Lung microvascular endothelial cell (primary cell): ENCODE results near the gene CMC1. TPM values are rescaled to one million over a fixed set of nuclear protein-coding genes. Genes with fewer than 3 reads are reported as not detected.
"Not testable (repeated sequence)": the region's sequence is repeated elsewhere in the genome, so short reads cannot be mapped to it uniquely, and the experiment has no call there.

Source experiments
- DNase-seq, 2 donors: peaks; one replicate each; pipeline versions ENCODE4 v3.0.0 to v3.0.0-alpha.2; 2010; ENCODE audit warnings: low read depth in 2 of 2
- total RNA-seq: library from RNA; depleted of rRNA; stranded (reverse); fragments of >200 nt; gene quantifications from 2 replicates; pipeline ENCODE4 v1.2.1, GENCODE V29; 2014

Gene CMC1, protein sequence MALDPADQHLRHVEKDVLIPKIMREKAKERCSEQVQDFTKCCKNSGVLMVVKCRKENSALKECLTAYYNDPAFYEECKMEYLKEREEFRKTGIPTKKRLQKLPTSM
- total RNA-seq: 3.1 and 5.4 TPM in 2 replicates

DNA sequence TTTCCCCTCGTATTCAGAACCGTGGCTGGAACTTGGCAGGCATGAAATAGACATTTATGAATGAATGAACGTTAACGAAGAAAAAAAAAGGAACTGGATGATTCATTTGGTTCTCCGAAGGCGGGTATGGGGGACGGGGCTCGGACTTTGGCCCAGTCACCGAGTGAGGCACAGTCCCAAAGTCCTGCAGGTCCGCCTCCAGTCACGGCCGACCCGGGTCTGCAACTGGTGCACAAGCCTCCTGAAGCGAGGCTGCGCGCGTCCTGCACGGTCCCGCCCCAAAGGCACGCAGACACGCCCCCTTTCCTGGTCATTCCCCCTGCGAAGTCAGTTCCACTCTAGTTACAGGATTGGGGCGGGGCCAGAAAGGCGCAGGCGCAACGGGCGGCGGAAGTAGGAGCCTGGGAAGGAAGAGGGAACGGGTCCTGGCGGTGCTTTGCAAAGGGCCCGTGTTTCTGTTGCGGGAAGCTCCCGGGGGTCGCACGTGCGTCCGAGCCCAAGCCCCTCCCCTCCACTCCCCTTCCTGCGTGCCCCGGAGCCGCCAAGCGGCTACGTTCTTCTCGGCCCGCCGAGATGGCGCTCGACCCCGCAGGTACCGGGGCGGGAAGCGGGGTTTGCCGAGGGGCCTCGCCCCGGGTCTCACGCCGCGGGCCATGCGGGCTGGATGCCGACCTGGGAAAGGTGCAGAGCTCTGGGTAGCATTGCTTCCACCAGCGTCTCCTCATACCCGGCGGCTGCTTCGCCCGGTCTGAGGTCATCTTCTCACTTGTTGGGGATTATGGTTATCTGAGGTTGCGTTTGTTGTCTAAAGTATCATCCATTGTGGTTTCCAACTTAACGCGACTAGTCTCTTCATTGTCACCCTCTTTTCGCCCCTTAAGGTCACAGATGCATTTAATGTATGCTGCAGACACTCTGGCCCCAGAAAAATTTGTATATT, at the start of gene CMC1:
TSS of gene CMC1 (plus strand) at position 399 of the 940 bp plus-strand sequence. CDS start at position 574, 175 bp downstream.
- peak; percentile 96 to 97 for DNase-seq

DNA sequence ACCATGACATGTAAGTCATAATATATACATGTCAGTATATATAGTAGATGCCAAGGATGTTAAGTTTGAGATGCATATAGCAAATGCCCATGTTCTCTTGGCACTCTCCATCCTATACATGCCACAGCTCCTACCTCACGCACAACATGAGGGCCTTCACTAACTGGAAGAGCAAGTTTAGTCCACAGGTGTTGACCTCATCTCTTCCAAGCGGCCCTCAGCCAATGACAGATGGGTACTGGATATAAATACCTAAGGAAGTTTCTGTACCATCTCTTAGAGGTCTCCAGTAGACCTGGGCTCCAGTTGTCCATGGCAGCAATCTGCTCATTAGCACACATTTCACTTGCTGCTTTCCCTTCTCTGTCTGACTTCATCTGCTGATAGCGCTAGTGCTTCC, 43.3 kb upstream of the CMC1 start:
- DNase-seq: no peak

DNA sequence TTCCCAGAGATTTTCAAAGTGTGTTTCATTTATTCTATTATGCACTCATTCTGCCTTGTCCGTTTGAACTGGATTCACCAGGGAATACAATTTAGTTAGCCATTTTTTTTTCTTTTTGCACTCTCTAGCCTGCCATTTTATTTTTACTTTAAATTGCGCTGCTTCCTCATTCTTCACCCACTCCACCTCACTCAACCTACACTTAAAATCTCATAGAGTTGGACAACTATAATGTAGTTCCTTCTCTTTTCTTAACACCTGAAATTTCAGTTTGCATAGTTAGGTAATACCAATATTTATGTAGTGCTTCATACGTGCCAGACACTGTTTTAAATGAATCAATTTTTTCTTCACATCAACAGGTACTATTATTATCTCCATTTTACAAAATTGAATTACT, 42.4 kb upstream of the CMC1 start:
- DNase-seq: no peak

DNA sequence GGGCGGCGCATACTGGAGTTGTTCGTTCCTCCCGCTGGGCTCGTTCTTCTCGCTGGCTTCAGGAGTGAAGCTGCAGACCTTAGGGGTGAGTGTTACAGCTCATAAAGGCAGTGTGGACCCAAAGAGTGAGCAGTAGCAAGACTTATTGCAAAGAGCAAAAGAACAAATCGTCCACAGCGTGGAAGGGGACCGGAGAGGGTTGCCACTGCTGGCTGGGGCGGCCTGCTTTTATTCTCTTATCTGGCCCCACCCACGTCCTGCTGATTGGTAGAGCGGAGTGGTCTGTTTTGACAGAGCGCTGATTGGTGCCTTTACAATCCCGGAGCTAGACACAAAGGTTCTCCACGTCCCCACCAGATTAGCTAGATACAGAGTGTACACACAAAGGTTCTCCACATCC, 41.8 kb upstream of the CMC1 start:
- not testable (repeated sequence) for DNase-seq

DNA sequence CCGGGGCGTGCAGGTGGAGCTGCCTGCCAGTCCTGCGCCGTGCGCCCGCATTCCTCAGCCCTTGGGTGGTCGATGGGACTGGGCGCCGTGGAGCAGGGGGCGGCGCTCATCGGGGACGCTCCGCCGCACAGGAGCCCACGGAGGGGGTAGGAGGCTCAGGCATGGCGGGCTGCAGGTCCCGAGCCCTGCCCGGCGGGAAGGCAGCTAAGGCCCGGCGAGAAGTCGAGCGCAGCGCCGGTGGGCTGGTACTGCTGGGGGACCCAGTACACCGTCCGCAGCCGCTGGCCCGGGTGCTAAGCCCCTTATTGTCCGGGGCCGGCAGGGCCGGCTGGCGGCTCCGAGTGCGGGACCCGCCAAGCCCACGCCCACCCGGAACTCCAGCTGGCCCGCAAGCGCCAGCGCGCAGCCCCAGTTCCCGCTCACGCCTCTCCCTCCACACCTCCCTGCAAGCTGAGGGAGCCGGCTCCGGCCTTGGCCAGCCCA, 41.0 kb upstream of the CMC1 start:
- not testable (repeated sequence) for DNase-seq

DNA sequence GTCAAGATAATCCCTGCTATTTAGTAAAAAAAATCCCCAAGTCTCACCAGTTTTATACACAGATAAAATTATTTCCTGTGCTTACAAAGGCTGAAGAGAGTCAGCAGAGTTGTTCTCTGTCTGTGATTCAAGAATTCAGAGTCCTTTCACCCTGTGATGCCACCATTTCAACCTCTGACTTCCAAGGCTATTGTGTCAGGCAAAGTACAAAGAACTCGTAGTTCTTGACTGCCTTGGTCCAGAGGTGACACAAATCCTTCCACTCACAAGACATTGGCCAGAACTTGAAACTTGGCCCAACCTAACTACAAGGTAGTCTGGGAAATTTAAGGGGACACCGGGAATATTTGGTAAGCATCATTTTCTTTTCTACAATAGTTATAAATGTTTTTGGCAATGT, 34.9 kb upstream of the CMC1 start:
- DNase-seq: no peak

DNA sequence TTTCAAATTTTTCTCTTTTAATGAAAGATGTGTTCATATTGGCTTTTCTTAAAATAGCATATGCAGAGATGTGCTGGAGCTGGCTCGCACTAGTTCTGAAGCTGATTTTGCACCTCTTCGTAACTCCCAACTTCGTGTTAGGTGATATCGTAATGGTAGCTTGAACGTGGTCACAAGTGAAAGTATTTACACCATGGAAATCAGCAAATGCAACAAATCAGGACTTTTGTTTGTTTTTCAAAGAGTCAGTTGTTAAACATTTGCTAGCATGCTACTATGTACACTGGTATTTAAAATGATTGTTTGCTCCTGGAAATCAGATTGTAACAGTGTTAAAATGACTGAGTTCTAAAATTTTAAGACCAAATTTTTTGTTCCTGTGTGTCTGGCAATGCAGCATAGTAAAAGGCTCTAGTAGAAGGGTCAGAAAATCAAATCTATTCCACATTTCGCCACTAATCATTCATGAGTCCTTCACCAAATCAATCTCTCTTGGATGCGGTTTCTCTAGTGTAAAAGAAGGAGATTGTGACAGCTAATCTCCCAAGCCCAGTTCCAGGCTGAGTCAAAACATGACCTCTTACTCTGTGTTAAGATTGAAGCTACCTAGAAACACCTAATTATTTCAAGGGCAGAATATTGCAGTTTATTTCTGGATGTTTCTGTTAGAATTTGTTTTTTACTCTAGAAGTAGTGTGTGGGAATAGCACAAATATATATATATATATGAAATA, 34.3 kb upstream of the CMC1 start:
- no peak for DNase-seq

DNA sequence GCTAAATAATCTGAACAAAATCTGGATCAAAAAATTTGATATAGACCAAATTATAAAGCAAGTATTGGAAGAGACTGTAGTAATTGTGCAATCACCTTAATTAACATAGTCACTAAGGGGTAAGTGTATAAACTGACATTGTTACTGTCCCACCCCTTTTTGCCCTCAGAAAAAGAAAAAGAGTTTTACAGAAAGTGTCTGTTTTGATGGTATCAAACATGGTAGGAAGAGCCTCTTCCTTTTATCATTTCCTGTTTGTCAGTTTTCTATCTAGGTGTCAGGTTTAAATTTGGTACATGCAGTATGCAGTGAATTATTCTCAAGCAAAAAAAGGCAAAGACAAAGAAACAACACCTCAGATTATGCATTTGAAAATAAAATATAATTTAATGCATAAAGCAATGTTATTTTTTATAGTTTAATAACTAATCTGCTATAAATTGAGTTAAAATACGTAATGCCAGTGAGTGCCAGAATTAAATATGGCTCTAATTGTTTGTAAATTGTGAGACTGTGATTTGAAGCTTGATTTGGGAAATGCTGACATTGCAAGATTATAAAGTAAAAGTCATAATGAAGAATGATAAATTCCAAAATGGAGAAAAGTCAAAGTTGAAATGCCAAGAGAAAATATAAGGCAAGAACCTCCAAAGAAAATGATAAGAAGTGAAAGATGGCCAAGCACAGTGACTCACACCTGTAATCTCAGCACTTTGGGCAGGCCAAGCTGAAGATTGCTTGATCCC, 30.3 kb upstream of the CMC1 start:
- DNase-seq: peak in 1 of 2 donors; percentile 47

DNA sequence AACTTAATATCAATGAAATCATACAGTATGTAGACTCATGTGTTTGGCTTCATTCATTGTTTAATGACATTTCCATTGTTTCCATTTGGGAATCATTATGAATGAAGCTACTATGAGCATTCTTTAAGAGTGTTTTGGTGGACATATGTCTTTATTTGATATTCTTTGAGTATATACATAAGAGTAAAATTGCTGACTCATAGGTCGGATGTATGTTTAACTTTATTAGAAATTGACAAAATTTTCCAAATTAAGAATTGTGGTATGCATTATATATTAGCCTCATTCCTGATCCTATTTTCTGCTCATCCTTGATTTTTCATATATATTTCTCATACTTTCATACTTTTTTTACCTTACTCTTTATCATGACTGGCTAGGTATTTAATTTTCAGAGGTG, 28.7 kb upstream of the CMC1 start:
- no peak for DNase-seq

DNA sequence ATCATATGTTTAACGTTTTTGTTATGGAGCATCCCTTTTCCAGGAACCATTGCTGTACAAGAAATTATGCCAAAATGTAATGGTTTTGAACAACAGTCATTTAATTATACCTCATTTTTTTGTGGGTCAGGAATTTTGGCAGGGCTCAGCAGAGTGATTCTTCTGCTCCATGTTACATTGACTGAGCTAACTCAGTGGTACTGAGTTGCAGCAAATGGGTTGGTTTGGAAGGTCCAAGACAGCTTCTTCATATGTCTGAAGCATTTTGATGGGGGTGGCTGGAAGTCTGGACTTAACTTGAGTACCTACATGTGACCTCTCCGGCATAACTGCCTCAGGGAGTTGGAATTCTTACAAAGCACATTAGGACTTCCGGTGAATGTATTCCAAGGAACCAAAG, 26.0 kb upstream of the CMC1 start:
- no peak for DNase-seq

DNA sequence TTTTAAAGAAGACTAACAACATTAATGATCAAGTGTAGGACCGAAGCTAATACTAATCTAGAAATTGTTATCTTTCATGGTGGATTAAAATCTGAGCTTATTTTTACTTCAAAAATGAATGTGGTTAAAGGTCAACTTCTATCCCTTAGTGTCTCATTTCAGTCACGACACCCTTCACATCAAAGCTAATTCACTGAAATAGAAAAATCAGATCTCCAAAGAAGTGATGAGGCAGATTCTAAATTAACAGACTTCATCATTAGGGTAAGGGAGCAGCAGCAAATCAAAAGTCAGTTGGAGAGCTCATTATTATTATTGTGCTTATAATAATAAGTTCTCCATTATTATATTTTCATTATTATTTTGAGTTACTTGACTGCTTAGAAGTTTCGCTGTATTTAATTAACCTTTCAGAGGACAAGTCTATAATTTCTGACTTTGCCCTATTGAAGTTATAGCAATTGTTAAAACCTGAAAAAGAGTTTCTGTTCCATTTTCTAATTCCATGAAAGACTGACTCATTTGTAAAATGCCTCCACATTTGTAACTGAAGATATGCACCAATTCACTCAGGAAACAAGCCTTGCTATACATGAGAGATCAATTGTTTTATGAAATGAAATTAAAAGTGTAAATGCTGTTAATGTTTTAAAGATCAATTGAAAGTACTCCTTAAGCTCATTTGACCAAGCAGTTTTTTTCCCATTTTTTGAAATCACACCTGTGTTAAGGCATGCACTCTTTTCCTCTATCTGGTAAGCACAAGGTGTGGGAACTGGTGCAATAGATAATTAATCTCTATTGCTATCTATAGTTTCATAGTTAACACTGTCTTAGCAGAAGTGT, 23.1 kb upstream of the CMC1 start:
- no peak for DNase-seq

DNA sequence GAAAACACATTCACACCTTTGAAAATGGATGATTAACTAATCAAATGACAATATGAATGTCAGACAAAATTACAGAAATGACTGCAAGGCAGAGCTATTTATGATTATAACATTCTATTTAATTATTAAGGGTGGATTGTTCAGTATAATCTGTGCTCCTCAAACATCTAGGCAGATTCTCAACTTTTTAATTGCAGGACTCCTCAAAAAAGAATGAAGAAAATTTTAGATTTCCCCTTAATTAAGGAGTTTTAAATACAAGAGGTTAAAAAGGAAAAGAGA, 22.6 kb upstream of the CMC1 start:
- DNase-seq: no peak

DNA sequence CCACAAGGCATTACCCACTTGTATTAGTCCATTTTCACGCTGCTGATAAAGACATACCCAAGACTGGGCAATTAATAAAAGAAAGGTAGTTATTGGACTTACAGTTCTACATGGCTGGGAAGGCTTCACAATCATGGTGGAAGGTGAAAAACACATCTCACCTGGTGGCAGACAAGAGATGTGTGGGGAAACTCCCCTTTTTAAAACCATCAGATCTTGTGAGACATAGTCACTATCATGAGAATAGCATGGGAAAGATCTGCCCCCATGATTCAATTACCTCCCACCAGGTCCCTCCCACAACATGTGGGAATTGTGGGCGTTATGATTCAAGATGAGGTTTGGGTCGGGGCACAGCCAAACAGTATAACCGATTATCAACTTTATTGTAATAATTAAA, 17.0 kb upstream of the CMC1 start:
- DNase-seq: no peak

DNA sequence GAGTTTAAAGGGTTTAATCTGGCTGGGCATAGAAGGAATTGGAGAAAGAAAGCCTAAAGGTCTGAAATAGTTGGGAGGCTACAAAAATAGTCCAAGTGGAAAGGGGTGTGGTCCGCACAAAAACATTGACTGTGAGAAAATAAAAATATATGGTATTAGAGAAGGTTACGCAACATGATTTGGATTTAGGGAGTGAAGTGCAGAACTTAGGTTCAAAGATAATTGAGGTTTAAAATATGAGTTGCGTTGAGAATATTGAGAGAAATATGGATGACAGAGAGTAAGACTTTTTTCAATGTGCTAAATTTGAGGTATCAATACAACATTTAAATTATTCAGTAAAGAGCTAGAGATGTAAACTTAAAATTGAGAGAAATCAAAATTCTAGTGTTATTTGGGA, 15.4 kb upstream of the CMC1 start:
- no peak for DNase-seq

DNA sequence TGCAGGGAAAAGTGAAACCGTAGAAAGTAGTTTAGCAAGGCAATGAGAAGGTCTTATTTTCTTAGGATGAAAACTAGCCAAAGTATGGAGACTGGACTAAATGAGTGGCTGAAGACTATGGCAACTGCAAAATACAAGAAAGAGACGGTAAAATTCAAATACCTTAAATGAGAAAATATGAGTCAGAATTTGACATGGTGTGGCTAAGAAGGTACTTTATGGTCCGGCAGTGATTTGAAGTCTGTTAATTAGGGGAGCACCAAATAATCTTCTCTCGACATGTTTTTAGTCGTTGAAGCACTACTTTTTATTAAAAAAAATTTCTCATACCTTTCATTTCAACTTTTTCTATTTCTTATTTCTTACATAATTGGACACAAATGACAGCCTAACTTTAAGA, 12.8 kb upstream of the CMC1 start:
- DNase-seq: no peak

DNA sequence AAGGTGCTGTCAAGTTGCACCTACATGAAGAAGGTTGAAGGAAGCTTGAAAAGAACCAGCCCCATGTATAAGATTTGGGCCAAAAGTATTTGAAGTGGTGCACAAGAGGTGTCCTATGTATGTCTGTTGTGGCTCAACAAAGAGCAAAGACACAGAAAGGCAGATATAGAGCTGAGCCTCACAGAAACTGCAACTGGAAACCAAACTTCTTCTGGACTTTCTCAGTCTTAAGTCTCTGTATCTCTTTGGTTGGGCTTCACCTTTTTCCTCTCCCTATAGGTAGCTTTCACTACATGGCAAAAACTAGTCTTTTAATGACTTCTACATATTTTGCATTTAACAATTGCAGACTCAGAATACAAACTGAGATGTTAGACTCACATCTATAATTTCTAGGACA, 8.8 kb upstream of the CMC1 start:
- no peak for DNase-seq

DNA sequence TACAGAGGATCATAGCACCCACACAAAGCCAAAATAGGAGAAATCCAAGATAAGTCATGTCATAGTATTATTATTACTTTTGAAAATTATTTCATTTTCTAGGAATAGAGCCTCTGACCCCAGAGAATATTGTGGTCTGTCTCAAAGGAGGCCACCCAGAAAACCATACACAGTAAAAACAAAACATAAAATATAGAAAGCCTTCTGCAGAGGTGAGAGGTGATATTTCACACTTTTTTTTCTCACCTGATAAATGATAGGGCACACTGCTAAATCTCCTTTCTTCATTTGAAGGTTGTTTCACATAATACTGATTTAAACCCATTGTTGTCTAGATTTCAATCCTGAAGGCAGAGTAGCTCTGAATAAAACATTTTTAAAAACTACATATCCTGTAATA, 7.0 kb upstream of the CMC1 start:
- no peak for DNase-seq

DNA sequence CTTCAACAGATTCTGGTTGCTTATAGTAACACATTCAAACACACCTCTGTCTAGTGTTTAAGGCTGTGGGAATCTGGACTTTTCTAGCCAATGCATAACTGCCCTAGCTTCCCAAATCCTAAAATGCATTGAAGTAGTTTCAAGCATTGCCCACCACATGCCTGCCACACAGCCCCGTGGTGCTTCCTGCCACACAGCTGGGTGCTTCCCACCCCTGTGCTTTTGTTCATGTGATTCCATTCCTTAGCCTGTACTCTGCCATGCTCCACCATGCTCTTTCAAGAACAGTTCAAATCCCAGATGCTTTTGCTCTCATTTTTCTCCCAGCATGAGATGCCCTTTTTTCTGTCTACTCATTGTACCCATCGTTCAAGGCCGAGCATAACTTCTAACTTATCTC, 2.3 kb upstream of the CMC1 start:
- no peak for DNase-seq

DNA sequence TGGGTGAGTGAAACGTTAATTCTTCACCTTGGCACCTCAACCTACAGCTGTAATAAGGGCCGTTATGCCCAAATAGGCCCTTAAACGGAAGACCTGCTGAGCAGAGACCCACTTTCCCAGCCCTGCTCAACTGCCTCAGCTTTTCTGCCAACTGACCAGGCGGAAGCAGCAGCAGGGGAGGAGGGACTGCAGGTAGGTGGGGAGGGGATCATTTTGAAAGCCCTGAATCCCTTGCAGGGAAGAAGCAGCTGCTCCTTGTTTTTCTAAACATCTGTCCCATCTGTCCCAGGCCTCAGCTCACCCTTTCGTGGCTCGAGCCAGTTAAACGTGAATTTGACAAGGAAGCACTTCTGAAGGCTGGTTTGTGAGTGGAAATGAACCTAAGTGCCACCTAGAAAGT, 978 bp upstream of the CMC1 start:
- no peak for DNase-seq

DNA sequence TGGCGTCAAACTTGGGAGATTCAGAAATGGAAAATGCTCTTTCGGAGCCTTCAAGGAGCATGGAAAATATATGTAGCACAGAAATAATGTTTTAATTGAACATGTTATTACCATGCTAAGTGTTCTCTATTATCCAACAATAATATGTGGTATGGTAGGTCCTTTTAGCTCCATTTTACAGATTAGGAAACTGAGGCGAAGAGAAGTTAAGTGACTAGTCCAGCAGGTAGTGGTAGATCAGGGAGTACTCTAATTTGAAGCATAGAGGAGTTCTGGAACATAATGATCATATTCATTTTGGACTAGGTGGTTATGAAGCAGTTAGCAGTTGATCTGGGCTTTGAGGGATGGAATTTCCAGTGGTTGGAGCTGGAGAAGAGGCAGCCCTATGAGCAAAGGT, 1.1 kb downstream of the CMC1 start:
- no peak for DNase-seq
